GM19438 (cell line): ENCODE measurements around the gene CMC1.

Experiments
- ATAC-seq: cut with Tn5 transposase; IDR thresholded peaks from one replicate; pipeline ENCODE4 v1.9.1; 2021; ENCODE audit warnings: low read depth; ENCODE audit not compliant: unreplicated experiment

The CMC1 gene

DNA sequence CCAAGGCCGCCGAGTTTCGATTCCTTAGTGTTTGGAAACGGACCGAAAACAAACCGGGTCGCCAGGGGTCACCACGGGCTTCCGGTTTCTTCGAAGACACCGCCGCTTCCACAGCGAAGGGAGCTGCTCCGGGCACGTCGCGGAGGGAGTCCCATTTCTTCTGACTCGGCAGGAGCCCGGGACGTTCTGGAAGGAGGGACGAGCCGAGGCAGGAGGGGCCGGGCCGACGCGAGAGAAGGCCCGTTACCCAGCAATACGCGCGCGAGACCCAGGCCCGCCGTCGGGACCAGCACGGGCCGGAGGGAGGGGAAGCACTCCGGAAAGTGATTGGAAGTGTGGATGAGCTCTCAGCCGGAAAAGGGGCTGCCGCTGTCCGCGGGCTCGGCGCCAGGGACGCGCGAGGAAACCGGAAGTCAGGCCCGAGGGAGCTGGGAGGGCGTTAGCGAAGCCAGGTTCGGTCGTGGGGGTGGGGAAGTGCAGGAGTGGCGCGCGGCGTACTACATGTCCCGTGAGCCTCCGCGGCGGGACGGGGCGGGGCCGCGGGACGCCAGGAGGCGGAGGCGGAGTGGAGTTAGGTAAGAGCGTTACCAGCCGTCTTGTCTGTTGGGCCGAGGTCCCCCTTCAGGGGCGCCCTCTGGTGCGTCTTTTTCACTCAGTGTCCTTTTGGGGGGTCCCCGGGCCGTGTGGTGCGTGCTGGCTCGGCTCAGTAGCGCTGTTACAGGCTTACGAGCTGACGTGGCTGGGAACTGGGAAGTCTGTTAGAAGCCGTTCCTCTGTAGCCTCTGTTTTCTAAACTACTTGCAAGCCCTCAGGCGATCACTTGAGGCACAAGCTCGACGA, 107.4 kb downstream of the CMC1 start, which contains the start of the genes AZI2 and ZCWPW2:
AZI2 (minus strand) TSS at position 196 of the 840 bp plus-strand sequence. CDS start 8,207 bp downstream, outside the sequence.
ZCWPW2 (plus strand) TSS at position 93 of the 840 bp plus-strand sequence. CDS start 64,348 bp downstream, outside the sequence.
- ATAC-seq, result peak; percentile 85

GRCh38 chr3:28349469-28350000, 108.1 kb downstream of the CMC1 start:
- ATAC-seq, result peak; percentile 4
